Neuronal stem cell (in vitro differentiated cells): ENCODE measurements around the gene PRXL2B.

Experiments used
- DNase-seq: peaks from one replicate; pipeline ENCODE4 v3.0.0-alpha.2; 2013; ENCODE audit warnings: low spot score
- H2AFZ ChIP-seq: one replicate; pipeline ENCODE4 v1.6.1; 2013; ENCODE audit warnings: mild to moderate bottlenecking, low read length, inconsistent platforms
- H2AK5ac ChIP-seq: 2 replicates; pipeline ENCODE4 v1.6.1; 2013; ENCODE audit warnings: low read depth, mild to moderate bottlenecking, inconsistent platforms, low read length, moderate library complexity, mixed read lengths
- H2BK120ac ChIP-seq: 2 replicates; pipeline ENCODE4 v1.6.1; 2013; ENCODE audit warnings: low read depth, mild to moderate bottlenecking, inconsistent platforms, low read length, moderate library complexity, mixed read lengths
- H2BK12ac ChIP-seq: one replicate; pipeline ENCODE4 v1.6.1; 2013; ENCODE audit warnings: low read length, inconsistent platforms
- H2BK15ac ChIP-seq: 2 replicates; pipeline ENCODE4 v1.6.1; 2013; ENCODE audit warnings: mild to moderate bottlenecking, low read length, inconsistent platforms, mixed read lengths
- H2BK5ac ChIP-seq: one replicate; pipeline ENCODE4 v1.6.1; 2013; ENCODE audit warnings: inconsistent platforms, mild to moderate bottlenecking, low read length, moderate library complexity
- H3K14ac ChIP-seq: one replicate; pipeline ENCODE4 v1.6.1; 2013; ENCODE audit warnings: low read length, inconsistent platforms
- H3K18ac ChIP-seq: 2 replicates; pipeline ENCODE4 v1.6.1; 2013; ENCODE audit warnings: low read length, inconsistent platforms
- H3K23ac ChIP-seq: 2 replicates; pipeline ENCODE4 v1.6.1; 2013; ENCODE audit warnings: low read depth, mild to moderate bottlenecking, mixed read lengths, low read length, inconsistent platforms; ENCODE audit not compliant: poor library complexity
- H3K27ac ChIP-seq: replicated peaks from 3 replicates; pipeline ENCODE4 v1.5.1; 2013; ENCODE audit warnings: low read length, inconsistent platforms
- H3K27me3 ChIP-seq, 3 experiments: 2 replicates each; pipeline ENCODE4 v1.6.1; 2013; ENCODE audit warnings: low read length in 3 of 3, mild to moderate bottlenecking in 2 of 3, inconsistent platforms in 1 of 3, low read depth in 1 of 3, mixed read lengths in 1 of 3, moderate library complexity in 1 of 3; ENCODE audit not compliant: control insufficient read depth in 3 of 3, insufficient read depth in 3 of 3
- H3K36me3 ChIP-seq, 2 donors: replicated peaks in 1 of 2; 2 replicates each; pipeline ENCODE4 v1.6.1; 2013; ENCODE audit warnings: low read length in 2 of 2; ENCODE audit not compliant: control insufficient read depth in 2 of 2, insufficient read depth in 2 of 2
- H3K4ac ChIP-seq: 2 replicates; pipeline ENCODE4 v1.6.1; 2013; ENCODE audit warnings: inconsistent platforms, mild to moderate bottlenecking, low read length, moderate library complexity
- H3K4me1 ChIP-seq, 2 donors: 1 replicate in 1 of 2; 2 replicates in 1 of 2; pipeline ENCODE4 v1.6.1; 2013; ENCODE audit warnings: low read length in 2 of 2, low read depth in 1 of 2; ENCODE audit not compliant: control insufficient read depth in 2 of 2, insufficient read depth in 1 of 2
- H3K4me2 ChIP-seq: one replicate; pipeline ENCODE4 v1.6.1; 2013; ENCODE audit warnings: mild to moderate bottlenecking, low read length, inconsistent platforms; ENCODE audit not compliant: insufficient read depth, poor library complexity, severe bottlenecking
- H3K4me3 ChIP-seq, 2 donors: 2 replicates each; pipeline ENCODE4 v1.5.1; 2013; ENCODE audit warnings: low read length in 2 of 2, mild to moderate bottlenecking in 2 of 2, inconsistent platforms in 1 of 2, moderate library complexity in 1 of 2
- H3K79me1 ChIP-seq: one replicate; pipeline ENCODE4 v1.6.1; 2013; ENCODE audit warnings: low read depth, mild to moderate bottlenecking, inconsistent platforms, low read length, moderate library complexity
- H3K9ac ChIP-seq: one replicate; pipeline ENCODE4 v1.6.1; 2013; ENCODE audit warnings: mild to moderate bottlenecking, low read depth, low read length, inconsistent platforms; ENCODE audit not compliant: poor library complexity
- H3K9me3 ChIP-seq, 2 donors: replicated peaks in 1 of 2; 2 replicates each; pipeline versions ENCODE3 to v1.6.1; 2013; ENCODE audit warnings: low read length in 2 of 2, mild to moderate bottlenecking in 2 of 2, inconsistent platforms in 1 of 2, low read depth in 1 of 2, mixed read lengths in 1 of 2, moderate library complexity in 1 of 2; ENCODE audit not compliant: control insufficient read depth in 2 of 2, insufficient read depth in 1 of 2
- H4K8ac ChIP-seq: one replicate; pipeline ENCODE4 v1.6.1; 2013; ENCODE audit warnings: low read depth, mild to moderate bottlenecking, inconsistent platforms, low read length, moderate library complexity
- H4K91ac ChIP-seq: one replicate; pipeline ENCODE4 v1.6.1; 2013; ENCODE audit warnings: low read length, low read depth, mild to moderate bottlenecking, inconsistent platforms; ENCODE audit not compliant: poor library complexity
- WGBS, 2 donors: extraction: QIAGEN DNeasy Blood & Tissue Kit; methylation state at CpG; one replicate each; pipeline ENCODE4 v1.1.7; 2013; ENCODE audit warnings: missing lambda C conversion rate in 2 of 2, mixed read lengths in 1 of 2; ENCODE audit not compliant: insufficient read length in 2 of 2, insufficient replicate concordance in 1 of 2; ENCODE audit errors: extremely low coverage in 2 of 2; 5-methylcytosine and 5-hydroxymethylcytosine counted together

The PRXL2B gene

DNA sequence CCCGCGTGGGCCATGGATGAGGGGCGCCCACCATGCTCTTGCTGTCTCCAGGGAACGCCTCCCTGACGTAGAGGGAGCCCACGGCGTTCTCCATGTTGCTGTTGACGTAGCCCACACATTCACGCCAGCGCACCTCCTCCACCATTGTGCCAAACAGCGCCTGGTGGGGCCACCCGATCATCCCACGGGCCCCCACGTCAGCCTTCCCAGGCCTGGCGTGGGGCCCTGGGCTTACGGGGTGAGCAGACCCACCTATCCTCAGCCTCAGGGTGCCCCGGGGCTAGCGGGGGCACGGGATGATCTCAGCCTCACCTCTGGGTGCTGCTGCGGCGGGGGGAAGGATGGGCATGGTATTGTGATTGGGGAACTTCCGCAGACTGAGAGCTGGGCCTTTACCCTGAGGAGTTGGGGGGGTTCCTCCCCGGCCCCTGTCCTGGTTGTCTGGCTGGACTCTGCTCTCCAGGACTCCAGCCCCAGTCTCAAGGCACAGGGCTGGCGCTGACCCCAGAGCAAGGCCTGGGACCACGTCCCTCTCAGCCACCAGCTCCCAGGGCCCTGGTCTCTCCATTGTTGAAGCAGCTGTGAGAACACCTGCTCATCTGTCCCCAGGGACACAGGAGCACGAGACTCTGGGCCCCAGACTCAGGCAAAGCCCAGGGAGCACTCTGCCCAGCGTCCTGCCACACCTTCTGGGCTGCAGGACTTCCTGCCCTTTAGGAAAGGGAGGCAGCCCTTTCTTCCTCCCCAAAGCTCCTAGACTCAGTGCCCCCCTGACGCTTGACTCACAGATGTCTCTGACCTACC is 10.2 kb downstream of the PRXL2B start:
- no peak overlapping the region for H4K8ac ChIP-seq
- no peaks in the 10 kb centered on the region for H3K79me1 ChIP-seq
- H3K4me1 ChIP-seq = no peaks in the 10 kb centered on the region
- H3K18ac ChIP-seq = peak overlapping the region; percentile 71
- H3K23ac ChIP-seq = peak overlapping the region; percentile 80
- H2BK15ac ChIP-seq = peak overlapping the region; percentile 26
- H3K4me3 ChIP-seq = no peak overlapping the region
- peak overlapping the region; percentile 39 for H2BK5ac ChIP-seq
- H2BK120ac ChIP-seq = peak overlapping the region; percentile 31
- H3K27ac ChIP-seq = no peak overlapping the region
- H3K9me3 ChIP-seq = peaks cover 0 to 3% of the 10 kb centered on the region in 2 donors
- H3K9ac ChIP-seq = no peak overlapping the region
- no peak for DNase-seq
- H4K91ac ChIP-seq = no peak overlapping the region
- H3K14ac ChIP-seq = peak overlapping the region; percentile 38
- H3K4ac ChIP-seq = no peak overlapping the region
- H3K36me3 ChIP-seq = no peaks in the 10 kb centered on the region
- no CpG with 5 or more reads among the region's 28 CpGs for WGBS, 2 donors
- H3K4me2 ChIP-seq = no peak overlapping the region
- H2BK12ac ChIP-seq = peak overlapping the region; percentile 41
- H2AK5ac ChIP-seq = peak overlapping the region; percentile 75
- H2AFZ ChIP-seq = no peak overlapping the region
- peaks cover 0 to 31% (median 0%) of the 10 kb centered on the region in 3 experiments for H3K27me3 ChIP-seq

DNA sequence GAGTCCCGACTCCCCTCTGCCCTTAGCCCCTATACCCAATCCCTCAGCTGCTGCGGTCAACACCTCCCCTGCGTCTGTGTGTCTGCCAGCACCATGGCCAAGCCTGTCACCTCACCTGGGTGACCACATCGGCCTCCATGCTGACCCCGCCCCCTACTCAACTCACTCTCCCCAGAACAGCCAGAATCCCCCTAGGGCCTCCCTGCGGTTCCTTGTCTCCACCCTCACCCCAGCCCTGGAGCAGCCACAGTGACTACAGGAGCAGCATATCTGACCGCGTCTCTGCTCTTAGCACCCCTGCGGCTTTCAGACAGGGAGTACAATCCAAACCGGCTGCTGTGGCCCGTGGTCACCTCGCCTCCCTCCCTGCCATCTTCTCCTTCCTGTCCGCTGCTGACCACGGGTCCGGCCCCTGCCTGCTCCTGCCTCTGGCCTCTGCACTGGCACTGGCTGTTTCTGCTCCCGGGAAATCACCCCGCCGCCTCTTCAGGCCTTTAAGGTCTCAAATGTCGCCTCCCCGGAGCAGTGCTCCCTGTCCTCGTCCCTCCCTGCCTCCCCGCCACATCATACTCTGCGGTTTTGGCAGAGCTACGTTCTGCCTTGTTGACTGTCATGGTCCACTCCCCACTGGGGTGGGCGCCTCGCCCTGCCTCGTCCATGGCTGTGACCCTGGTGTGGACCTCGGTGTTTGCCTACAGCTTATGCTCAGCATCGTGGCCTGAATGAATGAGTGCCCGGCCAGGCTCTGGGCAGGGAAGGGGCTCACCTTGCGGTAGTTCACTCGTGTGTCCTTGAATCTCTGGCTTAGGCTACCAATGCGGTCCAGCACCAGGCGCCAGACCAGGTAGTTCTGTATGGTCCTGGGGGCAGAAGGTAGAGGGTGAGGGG is 11.1 kb downstream of the PRXL2B start:
- no peaks in the 10 kb centered on the region for H3K36me3 ChIP-seq
- H2AFZ ChIP-seq = peak overlapping the region; percentile 49
- no peak overlapping the region for H3K4ac ChIP-seq
- no peak overlapping the region for H2BK12ac ChIP-seq
- no peak for DNase-seq
- H3K14ac ChIP-seq = peak overlapping the region; percentile 23
- H3K27ac ChIP-seq = no peak overlapping the region
- H3K4me1 ChIP-seq = no peaks in the 10 kb centered on the region
- H4K8ac ChIP-seq = no peak overlapping the region
- no peak overlapping the region for H4K91ac ChIP-seq
- no CpG with 5 or more reads among the region's 34 CpGs for WGBS, 2 donors
- H3K4me2 ChIP-seq = no peak overlapping the region
- no peaks in the 10 kb centered on the region for H3K79me1 ChIP-seq
- H2AK5ac ChIP-seq = no peak overlapping the region
- no peaks in the 10 kb centered on the region for H3K9me3 ChIP-seq
- H3K4me3 ChIP-seq = peak overlapping the region in 1 of 2 donors; percentile 10
- peak overlapping the region; percentile 55 for H2BK15ac ChIP-seq
- no peak overlapping the region for H3K23ac ChIP-seq
- peak overlapping the region; percentile 5 for H3K18ac ChIP-seq
- no peak overlapping the region for H2BK120ac ChIP-seq
- H2BK5ac ChIP-seq = no peak overlapping the region
- H3K9ac ChIP-seq = no peak overlapping the region
- peaks cover 0 to 40% (median 2%) of the 10 kb centered on the region in 3 experiments for H3K27me3 ChIP-seq

GRCh38 chr1:2598329-2598931 is 11.9 kb downstream of the PRXL2B start:
- Histone ChIP-seq H3K4me3 (no peak overlapping the region), H3K14ac (no peak overlapping the region), H3K4ac (no peak overlapping the region), H2BK5ac (no peak overlapping the region), H2AK5ac (no peak overlapping the region), H3K27ac (no peak overlapping the region), H4K8ac (no peak overlapping the region), H2BK15ac (no peak overlapping the region), H2BK120ac (no peak overlapping the region), H3K27me3 (peaks cover 0 to 44% (median 2%) of the 10 kb centered on the region in 3 experiments), H2BK12ac (no peak overlapping the region), H3K23ac (no peak overlapping the region), H3K18ac (no peak overlapping the region), H3K36me3 (no peaks in the 10 kb centered on the region), H4K91ac (no peak overlapping the region), H3K9ac (no peak overlapping the region), H2AFZ (no peak overlapping the region), H3K4me1 (no peaks in the 10 kb centered on the region), H3K9me3 (no peaks in the 10 kb centered on the region), H3K79me1 (no peaks in the 10 kb centered on the region), H3K4me2 (no peak overlapping the region)
- DNase-seq = no peak
- WGBS, 2 donors = no CpG with 5 or more reads among the region's 3 CpGs
